Panc1 (cell line): ENCODE measurements around the gene SLFNL1.

ENCODE experiments used
- CTCF ChIP-seq: fragments of 450-650 bp; IDR thresholded peaks from 2 replicates; pipeline ENCODE4 v1.5.1; 2017; ENCODE audit warnings: mild to moderate bottlenecking
- POLR2AphosphoS5 ChIP-seq: IDR thresholded peaks from 2 replicates; pipeline ENCODE4 v1.6.1; 2012; ENCODE audit warnings: mild to moderate bottlenecking, low read depth, low read length, moderate library complexity
- REST ChIP-seq, 2 experiments: IDR thresholded peaks; 2 replicates each; pipeline ENCODE4 v1.6.1; 2011 to 2012; ENCODE audit warnings: low read depth in 2 of 2, control low read depth in 1 of 2, low read length in 1 of 2, mild to moderate bottlenecking in 1 of 2, moderate library complexity in 1 of 2; ENCODE audit not compliant: insufficient read depth in 1 of 2
- SIN3A ChIP-seq: IDR thresholded peaks from 2 replicates; pipeline ENCODE4 v1.6.1; 2012; ENCODE audit warnings: low read depth, mild to moderate bottlenecking, low read length, moderate library complexity, borderline replicate concordance; ENCODE audit not compliant: insufficient read depth
- TCF7L2 ChIP-seq: IDR thresholded peaks from 2 replicates; pipeline ENCODE4 v1.6.1; 2011; ENCODE audit warnings: mild to moderate bottlenecking, low read depth, low read length, inconsistent platforms

- TF ChIP-seq CTCF (no peak), REST (IDR thresholded peaks at IDR 0.05; ENCODE audit: insufficient read depth in 1 of 2, low read depth in 2 of 2, low read length in 1 of 2) (no peak), POLR2AphosphoS5 (no peak), SIN3A (no peak), TCF7L2 (no peak)
These were observed 44.4 kb downstream of the SLFNL1 start for GRCh38 chr1:40976952-40977690.
